BE2C (cell line): ENCODE data around the gene CYREN.

ENCODE experiments used
- DNase-seq: peaks from one replicate; pipeline ENCODE4 v3.0.0-alpha.2; 2020
- H3K27me3 ChIP-seq: fragments of 250-450 bp; sonication (Bioruptor Pico); 2 replicates; pipeline ENCODE4 v1.5.1; 2020; ENCODE audit warnings: mild to moderate bottlenecking
- H3K36me3 ChIP-seq: fragments of 250-450 bp; sonication (Bioruptor Pico); 2 replicates; pipeline ENCODE4 v1.5.1; 2020; ENCODE audit warnings: mild to moderate bottlenecking
- H3K4me1 ChIP-seq: fragments of 250-450 bp; sonication (Bioruptor Pico); 2 replicates; pipeline ENCODE4 v1.5.1; 2020
- H3K4me3 ChIP-seq: 2 replicates; pipeline ENCODE4 v1.5.1; 2011; ENCODE audit warnings: low read depth, low read length
- H3K9me3 ChIP-seq: fragments of 250-450 bp; sonication (Bioruptor Pico); 2 replicates; pipeline ENCODE4 v1.5.1; 2020
- TF ChIP-seq, protein P1 (sequence below): IDR thresholded peaks from 2 replicates; pipeline ENCODE4 v1.5.1; 2012; ENCODE audit warnings: mild to moderate bottlenecking, low read depth, low read length

The CYREN gene

DNA sequence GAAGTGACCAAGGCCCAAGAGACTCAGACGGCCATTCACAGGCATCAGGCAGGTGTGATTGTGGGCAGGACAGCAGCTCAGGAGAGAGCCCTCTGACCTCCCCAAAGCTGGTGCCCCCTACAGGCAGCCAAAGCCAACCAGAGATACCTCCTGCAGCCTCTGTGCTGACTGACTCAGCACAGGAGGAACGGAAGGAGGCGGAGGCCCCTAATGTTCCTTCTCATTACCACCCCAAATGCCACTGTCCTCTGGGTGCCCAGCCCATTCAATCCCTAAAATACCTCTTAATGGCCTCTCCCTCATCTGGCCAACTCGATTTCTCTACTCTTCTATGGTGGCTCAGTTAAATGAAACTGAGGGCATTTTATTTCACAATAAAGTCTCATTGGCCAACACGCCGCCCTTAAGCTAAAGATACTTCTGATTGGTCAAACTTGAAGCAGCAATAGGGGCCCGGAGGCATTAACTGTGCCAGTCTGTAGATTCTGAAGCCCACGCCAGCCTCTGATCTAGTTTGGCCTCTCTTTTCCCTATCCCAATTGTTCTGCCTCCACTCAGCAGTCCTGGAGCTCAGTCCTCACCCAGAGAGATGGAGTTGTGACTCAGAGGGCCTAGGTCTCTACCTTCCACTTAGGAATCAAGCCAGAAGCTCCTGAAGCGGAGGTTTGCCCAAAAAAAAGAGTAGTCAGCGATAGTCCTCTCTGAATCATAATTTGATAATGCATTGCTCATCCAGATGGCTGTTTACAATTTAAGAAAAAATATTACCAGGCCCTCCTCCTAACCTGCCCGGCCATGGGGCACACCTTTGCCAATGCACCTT is 1.2 kb downstream of the CYREN start:
- peak; percentile 59 for DNase-seq
- TF ChIP-seq, protein P1, sequence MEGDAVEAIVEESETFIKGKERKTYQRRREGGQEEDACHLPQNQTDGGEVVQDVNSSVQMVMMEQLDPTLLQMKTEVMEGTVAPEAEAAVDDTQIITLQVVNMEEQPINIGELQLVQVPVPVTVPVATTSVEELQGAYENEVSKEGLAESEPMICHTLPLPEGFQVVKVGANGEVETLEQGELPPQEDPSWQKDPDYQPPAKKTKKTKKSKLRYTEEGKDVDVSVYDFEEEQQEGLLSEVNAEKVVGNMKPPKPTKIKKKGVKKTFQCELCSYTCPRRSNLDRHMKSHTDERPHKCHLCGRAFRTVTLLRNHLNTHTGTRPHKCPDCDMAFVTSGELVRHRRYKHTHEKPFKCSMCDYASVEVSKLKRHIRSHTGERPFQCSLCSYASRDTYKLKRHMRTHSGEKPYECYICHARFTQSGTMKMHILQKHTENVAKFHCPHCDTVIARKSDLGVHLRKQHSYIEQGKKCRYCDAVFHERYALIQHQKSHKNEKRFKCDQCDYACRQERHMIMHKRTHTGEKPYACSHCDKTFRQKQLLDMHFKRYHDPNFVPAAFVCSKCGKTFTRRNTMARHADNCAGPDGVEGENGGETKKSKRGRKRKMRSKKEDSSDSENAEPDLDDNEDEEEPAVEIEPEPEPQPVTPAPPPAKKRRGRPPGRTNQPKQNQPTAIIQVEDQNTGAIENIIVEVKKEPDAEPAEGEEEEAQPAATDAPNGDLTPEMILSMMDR, result peak; percentile 61
- Histone ChIP-seq H3K4me3 (peak overlapping the region; percentile 95), H3K27me3 (no peaks in the 10 kb centered on the region), H3K4me1 (no peaks in the 10 kb centered on the region), H3K36me3 (peaks cover 41% of the 10 kb centered on the region), H3K9me3 (no peaks in the 10 kb centered on the region)

DNA sequence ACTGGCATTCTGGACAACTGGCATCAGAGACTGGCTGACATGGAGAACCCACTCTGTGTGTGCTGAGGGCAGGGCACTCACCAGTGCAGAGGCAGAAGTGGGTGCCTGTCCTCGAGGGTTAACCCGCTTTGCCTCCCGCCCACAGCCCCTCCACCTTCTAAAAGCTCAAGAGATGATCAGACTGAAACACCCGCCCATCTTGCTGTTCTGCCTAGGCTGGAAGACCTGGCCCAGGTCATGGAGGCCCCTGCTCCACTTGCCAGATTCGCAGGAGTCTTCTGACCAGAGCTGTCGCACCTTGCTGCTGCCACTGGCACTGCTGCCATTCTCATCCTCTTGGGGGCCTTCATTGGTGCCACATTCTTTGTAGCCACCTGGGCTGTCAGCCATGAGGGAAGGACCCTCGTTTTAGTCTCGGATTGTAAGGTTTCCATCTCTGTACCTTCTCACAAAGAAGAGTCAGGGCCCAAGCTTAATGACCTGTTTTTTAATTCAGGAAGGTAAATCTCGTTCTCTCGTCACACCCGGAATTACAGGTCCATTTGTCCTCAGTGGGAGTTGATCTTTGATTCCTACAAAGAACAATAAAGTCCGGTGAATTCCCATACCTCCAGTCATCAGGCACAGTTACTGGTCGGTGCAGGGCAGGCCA is 1.9 kb downstream of the CYREN start:
- no peak for DNase-seq
- no peak overlapping the region; the same call in 1 of the 2 replicates for H3K4me3 ChIP-seq
- TF ChIP-seq, protein P1, result no peak
- no peaks in the 10 kb centered on the region for H3K9me3 ChIP-seq
- no peaks in the 10 kb centered on the region for H3K4me1 ChIP-seq
- no peaks in the 10 kb centered on the region for H3K27me3 ChIP-seq
- peaks cover 41% of the 10 kb centered on the region for H3K36me3 ChIP-seq

DNA sequence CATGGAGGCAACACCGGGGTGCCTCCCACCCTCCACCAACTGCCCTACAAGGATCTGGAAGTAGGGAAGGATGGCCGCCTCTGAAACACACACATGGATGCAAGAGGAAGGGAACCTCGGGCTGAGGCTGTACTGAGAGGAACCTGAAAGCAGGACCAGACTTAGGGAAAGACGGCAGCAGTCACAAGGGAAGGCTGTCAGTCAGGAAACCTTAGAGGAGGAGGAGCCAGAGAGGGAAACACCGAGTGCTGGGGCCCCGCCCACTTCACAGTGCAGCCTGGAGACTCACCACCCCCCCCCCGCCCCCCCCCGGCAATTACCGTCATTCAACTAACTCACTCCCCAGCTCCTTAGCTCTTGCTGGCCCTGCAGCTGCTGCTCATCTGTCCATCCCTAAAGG is 2.5 kb downstream of the CYREN start:
- Histone ChIP-seq H3K27me3 (no peaks in the 10 kb centered on the region), H3K4me1 (no peaks in the 10 kb centered on the region), H3K4me3 (no peak overlapping the region), H3K9me3 (no peaks in the 10 kb centered on the region), H3K36me3 (peaks cover 41% of the 10 kb centered on the region)
- TF ChIP-seq, protein P1, result no peak
- DNase-seq, result no peak

DNA sequence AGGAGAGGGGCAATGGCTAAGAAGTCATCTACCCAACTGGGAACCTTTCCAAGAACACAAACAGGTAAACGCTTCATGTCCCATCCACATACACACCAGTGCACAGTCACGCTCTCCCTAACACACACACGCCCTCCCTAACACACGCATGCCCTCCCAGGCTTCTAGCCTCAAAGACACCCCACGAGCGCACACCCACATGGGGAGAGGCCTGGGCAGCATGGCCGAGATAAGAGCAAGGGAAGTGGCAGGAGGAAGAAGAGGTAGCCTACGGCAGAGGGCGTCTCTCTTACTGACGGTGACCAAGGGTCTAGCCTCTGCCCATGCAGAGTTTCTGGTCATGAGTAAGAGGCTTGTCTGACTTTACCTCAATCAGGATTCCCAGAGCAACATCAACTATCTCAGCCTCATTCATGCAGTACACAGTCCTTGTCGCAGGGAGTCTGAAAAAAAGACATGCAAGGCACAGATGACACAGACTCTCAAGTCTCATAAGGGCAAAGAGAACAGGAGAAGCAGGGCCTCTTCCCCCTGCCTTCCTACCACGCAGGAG is 3.1 kb downstream of the CYREN start:
- Histone ChIP-seq H3K4me3 (no peak overlapping the region), H3K4me1 (no peaks in the 10 kb centered on the region), H3K27me3 (no peaks in the 10 kb centered on the region), H3K9me3 (no peaks in the 10 kb centered on the region; the same call in 1 of the 2 replicates), H3K36me3 (peaks cover 42% of the 10 kb centered on the region)
- DNase-seq, result no peak
- TF ChIP-seq, protein P1, result no peak

DNA sequence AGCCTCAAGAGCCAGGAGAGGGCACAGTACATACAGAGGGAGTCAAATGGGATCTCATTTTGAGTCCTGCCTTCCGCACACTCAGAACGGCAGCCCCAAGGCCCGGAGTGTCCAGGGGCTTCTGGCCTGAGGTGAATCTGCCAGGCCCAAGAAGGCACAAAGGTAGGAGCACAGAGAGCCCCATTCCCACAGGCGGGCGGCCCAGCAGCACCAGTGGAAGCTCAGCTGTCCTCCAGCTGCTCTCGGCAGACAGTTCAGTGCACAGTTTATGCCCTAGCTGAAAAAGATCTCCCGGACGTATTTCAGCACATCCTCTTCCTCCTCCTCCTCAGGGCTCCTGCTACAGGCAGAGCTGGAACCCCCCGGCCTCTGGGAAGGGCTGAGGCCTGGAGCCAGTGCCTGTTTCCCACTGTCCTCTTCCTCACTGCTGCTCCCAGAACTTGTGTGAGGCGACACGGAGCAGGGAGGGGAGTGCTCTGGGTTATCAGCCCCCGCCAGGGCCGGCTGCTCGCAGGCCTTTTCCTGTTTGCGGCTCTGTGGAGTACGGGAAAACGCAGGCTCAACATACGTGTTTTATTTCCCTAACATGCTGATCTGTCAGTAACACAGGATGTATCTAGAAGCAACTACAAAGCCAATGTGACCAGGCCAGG is 4.0 kb downstream of the CYREN start:
- TF ChIP-seq, protein P1, result no peak
- Histone ChIP-seq H3K4me1 (no peaks in the 10 kb centered on the region), H3K36me3 (peaks cover 44% of the 10 kb centered on the region), H3K4me3 (no peak overlapping the region), H3K27me3 (no peaks in the 10 kb centered on the region), H3K9me3 (no peaks in the 10 kb centered on the region; the same call in 1 of the 2 replicates)
- DNase-seq, result no peak
